OCI-M2 (cell line): ENCODE measurements around the gene COBL.

ENCODE experiments used
- DNase-seq: peaks from one replicate; lab custom pipeline; 2025; ENCODE audit not compliant: unreplicated experiment; lab: John Stamatoyannopoulos, UW

The COBL gene

GRCh38 chr7:51060536-51060935 is 256.1 kb downstream of the COBL start:
- no peak for DNase-seq

- DNase-seq: no peak
Measured at GRCh38 chr7:51059504-51060142, 257.0 kb downstream of the COBL start.

- DNase-seq: no peak
Measured at GRCh38 chr7:51058764-51059163, 257.8 kb downstream of the COBL start.

GRCh38 chr7:51055039-51055840 is 261.4 kb downstream of the COBL start:
- DNase-seq: no peak

- no peak for DNase-seq
Measured at GRCh38 chr7:51054231-51054630, 262.4 kb downstream of the COBL start.

GRCh38 chr7:51053160-51053925 is 263.3 kb downstream of the COBL start:
- no peak for DNase-seq

- no peak for DNase-seq
Measured at GRCh38 chr7:51046482-51046881, 270.1 kb downstream of the COBL start.

GRCh38 chr7:51046103-51046466 is 270.5 kb downstream of the COBL start:
- no peak for DNase-seq

GRCh38 chr7:51045319-51046102 is 271.1 kb downstream of the COBL start:
- no peak for DNase-seq

- DNase-seq: no peak
Measured at GRCh38 chr7:51043461-51043860, 273.1 kb downstream of the COBL start.

- no peak for DNase-seq
Measured at GRCh38 chr7:51040787-51041186, 275.8 kb downstream of the COBL start.

GRCh38 chr7:51038573-51038972 is 278.0 kb downstream of the COBL start:
- no peak for DNase-seq

GRCh38 chr7:51035716-51036115 is 280.9 kb downstream of the COBL start:
- no peak for DNase-seq

- DNase-seq: no peak
Measured at GRCh38 chr7:51034521-51035264, 281.9 kb downstream of the COBL start.

GRCh38 chr7:51033727-51034520 is 282.7 kb downstream of the COBL start:
- DNase-seq: no peak

GRCh38 chr7:51031791-51032515 is 284.7 kb downstream of the COBL start:
- DNase-seq: no peak

GRCh38 chr7:51031216-51031615 is 285.4 kb downstream of the COBL start:
- no peak for DNase-seq

GRCh38 chr7:51029701-51030191 is 286.9 kb downstream of the COBL start:
- no peak for DNase-seq

- DNase-seq: no peak
Measured at GRCh38 chr7:51029131-51029530, 287.5 kb downstream of the COBL start.
